ENCODE measurements around the gene TH.
"Not testable (repeated sequence)": the region's sequence is repeated elsewhere in the genome, so short reads cannot be mapped to it uniquely, and the experiment has no call there.

TH gene

GRCh38 chr11:2194877-2195755 lies 23.5 kb upstream of the TH start:
- DNase-seq, result peak; percentile 80

- not testable (repeated sequence) for DNase-seq
These were observed 22.4 kb upstream of the TH start for GRCh38 chr11:2193888-2194595.

GRCh38 chr11:2193099-2193887 lies 21.7 kb upstream of the TH start:
- DNase-seq, result no peak

- DNase-seq, result no peak
These were observed 20.8 kb upstream of the TH start for GRCh38 chr11:2192435-2192834.

GRCh38 chr11:2191883-2192282 lies 20.3 kb upstream of the TH start:
- DNase-seq, result no peak

GRCh38 chr11:2190657-2191471 lies 19.2 kb upstream of the TH start:
- peak; percentile 97 for DNase-seq

- DNase-seq, result no peak
These were observed 18.5 kb upstream of the TH start for GRCh38 chr11:2189938-2190656.

- DNase-seq, result no peak
These were observed 17.1 kb upstream of the TH start for GRCh38 chr11:2188745-2189144.

GRCh38 chr11:2187280-2187707 lies 15.7 kb upstream of the TH start:
- no peak for DNase-seq

- peak; percentile 91 for DNase-seq
These were observed 15.2 kb upstream of the TH start for GRCh38 chr11:2186669-2187279.

GRCh38 chr11:2185324-2186085 lies 13.9 kb upstream of the TH start:
- DNase-seq, result peak; percentile 75

GRCh38 chr11:2182692-2183474 lies 11.3 kb upstream of the TH start:
- no peak for DNase-seq

- no peak for DNase-seq
These were observed 10.5 kb upstream of the TH start for GRCh38 chr11:2182075-2182474.

GRCh38 chr11:2180789-2181370 lies 9.3 kb upstream of the TH start:
- DNase-seq, result no peak

- no peak for DNase-seq
These were observed 8.7 kb upstream of the TH start for GRCh38 chr11:2180347-2180746.

- no peak for DNase-seq
These were observed 7.9 kb upstream of the TH start for GRCh38 chr11:2179516-2179915.

- peak; percentile 35 for DNase-seq
These were observed 7.4 kb upstream of the TH start for GRCh38 chr11:2178906-2179494.

- not testable (repeated sequence) for DNase-seq
These were observed 6.6 kb upstream of the TH start for GRCh38 chr11:2178055-2178773.
